ENCODE measurements around the gene TK2. TPM values are rescaled to one million over a fixed set of nuclear protein-coding genes. Genes with fewer than 3 reads are reported as not detected.

Gene TK2
- total RNA-seq, 1 donor from 2014 or later: 13.7 TPM

GRCh38 chr16:66537236-66537635, 12.7 kb downstream of the TK2 start:
- no peak overlapping the region for H3K4me3 ChIP-seq (ENCODE audit: low read depth, low read length)
- no peak for DNase-seq (ENCODE audit: low read depth)
- TF ChIP-seq, protein P1, sequence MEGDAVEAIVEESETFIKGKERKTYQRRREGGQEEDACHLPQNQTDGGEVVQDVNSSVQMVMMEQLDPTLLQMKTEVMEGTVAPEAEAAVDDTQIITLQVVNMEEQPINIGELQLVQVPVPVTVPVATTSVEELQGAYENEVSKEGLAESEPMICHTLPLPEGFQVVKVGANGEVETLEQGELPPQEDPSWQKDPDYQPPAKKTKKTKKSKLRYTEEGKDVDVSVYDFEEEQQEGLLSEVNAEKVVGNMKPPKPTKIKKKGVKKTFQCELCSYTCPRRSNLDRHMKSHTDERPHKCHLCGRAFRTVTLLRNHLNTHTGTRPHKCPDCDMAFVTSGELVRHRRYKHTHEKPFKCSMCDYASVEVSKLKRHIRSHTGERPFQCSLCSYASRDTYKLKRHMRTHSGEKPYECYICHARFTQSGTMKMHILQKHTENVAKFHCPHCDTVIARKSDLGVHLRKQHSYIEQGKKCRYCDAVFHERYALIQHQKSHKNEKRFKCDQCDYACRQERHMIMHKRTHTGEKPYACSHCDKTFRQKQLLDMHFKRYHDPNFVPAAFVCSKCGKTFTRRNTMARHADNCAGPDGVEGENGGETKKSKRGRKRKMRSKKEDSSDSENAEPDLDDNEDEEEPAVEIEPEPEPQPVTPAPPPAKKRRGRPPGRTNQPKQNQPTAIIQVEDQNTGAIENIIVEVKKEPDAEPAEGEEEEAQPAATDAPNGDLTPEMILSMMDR (conservative IDR thresholded peaks at IDR 0.05; ENCODE audit: low read depth, low read length): no peak

DNA sequence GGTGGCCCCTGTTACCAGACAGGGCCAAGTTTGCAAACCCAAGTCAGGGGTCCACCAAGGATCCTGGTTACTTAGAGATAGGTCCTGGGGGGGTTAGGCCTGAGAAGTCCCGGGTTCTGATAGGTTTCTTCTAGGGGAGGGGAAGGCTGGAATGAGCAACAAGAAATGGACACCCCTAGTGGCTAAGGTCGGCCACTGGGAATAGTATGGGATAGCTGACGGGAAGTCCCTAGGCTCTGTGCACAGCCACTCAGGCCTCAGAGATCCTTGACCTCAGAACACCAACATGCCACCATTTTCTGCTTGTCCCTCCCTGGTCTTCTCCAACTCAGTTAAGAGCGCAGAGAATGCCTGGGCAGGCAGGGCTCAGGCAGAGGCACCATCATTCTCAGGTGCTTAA, 13.4 kb downstream of the TK2 start:
- no peak for DNase-seq (ENCODE audit: low read depth)
- TF ChIP-seq, protein P1 (conservative IDR thresholded peaks at IDR 0.05; ENCODE audit: low read depth, low read length): no peak
- no peak overlapping the region for H3K4me3 ChIP-seq (ENCODE audit: low read depth, low read length)

DNA sequence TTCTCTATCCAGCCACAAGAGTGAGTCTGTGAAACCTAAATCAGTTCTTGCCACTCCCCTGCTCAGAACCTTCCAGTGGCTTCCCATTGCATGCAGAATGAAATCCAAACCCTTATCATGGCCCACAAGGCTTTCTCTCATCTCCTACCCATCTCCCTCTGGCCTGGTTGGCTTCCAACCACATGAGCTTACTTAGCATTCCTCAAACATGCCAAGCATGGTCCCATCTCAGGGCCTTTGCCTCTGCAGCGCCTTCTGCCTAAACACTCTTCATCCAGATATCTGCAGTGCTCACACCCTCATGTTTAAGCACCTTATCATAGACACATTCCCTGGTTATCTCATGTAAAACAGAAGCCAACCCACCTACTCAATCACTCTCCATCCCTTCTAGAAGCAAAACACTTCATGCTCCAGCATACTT, 15.5 kb downstream of the TK2 start:
- no peak for DNase-seq (ENCODE audit: low read depth)
- TF ChIP-seq, protein P1 (conservative IDR thresholded peaks at IDR 0.05; ENCODE audit: low read depth, low read length): no peak

DNA sequence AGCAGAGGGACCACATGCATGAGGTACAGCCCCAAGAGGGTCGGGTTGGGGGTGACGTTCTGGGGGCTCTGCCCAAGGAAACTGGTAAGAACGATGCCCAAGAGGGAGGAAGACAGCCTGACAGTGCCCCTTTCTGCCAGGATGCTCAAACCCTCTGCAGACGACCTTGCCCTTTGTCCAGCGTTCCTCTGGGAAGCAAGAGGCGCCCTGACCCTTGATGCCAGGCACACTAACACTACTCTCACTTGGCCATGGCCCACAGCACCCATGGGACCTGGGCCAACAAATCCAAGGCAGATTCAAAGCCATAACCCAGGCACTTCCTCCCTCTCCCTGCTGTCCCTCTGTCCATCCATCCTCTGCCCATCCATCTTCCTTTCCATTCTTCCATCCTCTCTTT, 20.4 kb downstream of the TK2 start:
- TF ChIP-seq, protein P1 (conservative IDR thresholded peaks at IDR 0.05; ENCODE audit: low read depth, low read length): no peak
- H3K4me3 ChIP-seq (ENCODE audit: low read depth, low read length): no peak overlapping the region
- DNase-seq (ENCODE audit: low read depth): no peak

More for the DNA sequence above, 15.5 kb downstream of the TK2 start:
- H3K4me3 ChIP-seq (ENCODE audit: low read depth, low read length): no peak overlapping the region

DNA sequence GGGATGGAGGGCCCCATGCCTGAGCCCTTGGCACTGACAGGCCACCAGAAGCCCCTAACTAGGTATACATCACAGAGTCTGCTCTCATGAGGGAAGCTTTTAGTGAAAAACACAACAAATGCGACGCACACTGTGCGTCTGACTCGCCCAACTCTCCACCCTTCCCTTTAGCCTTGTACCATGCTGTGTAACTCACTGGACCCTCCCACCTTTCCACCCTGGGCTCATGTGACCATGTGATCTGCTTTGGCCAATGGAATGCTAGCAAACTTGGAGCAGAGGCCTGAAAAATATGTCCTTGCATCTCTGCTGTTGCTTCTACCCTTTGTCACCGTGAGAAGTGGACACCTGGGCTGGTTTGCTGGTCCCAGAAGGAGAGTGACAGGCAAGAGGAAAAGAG, 21.6 kb downstream of the TK2 start:
- DNase-seq (ENCODE audit: low read depth): no peak
- TF ChIP-seq, protein P1 (conservative IDR thresholded peaks at IDR 0.05; ENCODE audit: low read depth, low read length): no peak
- no peak overlapping the region for H3K4me3 ChIP-seq (ENCODE audit: low read depth, low read length)

- no peak for DNase-seq (ENCODE audit: low read depth)
- H3K4me3 ChIP-seq (ENCODE audit: low read depth, low read length): no peak overlapping the region
- TF ChIP-seq, protein P1 (conservative IDR thresholded peaks at IDR 0.05; ENCODE audit: low read depth, low read length): no peak
Measured at GRCh38 chr16:66525396-66526180, 24.3 kb downstream of the TK2 start.

Data from epithelial cell of proximal tubule (primary cell).